VCaP (cell line): ENCODE results near the gene UBQLN4.

Experiments
- H3K27ac ChIP-seq: fragments of 450-650 bp; 2 replicates; pipeline ENCODE4 v1.5.1; 2017
- TF ChIP-seq, protein P1 (sequence below): fragments of 450-650 bp; conservative IDR thresholded peaks from 2 replicates; pipeline ENCODE4 v1.5.1; 2017; ENCODE audit warnings: mild to moderate bottlenecking, moderate library complexity

UBQLN4 gene

DNA sequence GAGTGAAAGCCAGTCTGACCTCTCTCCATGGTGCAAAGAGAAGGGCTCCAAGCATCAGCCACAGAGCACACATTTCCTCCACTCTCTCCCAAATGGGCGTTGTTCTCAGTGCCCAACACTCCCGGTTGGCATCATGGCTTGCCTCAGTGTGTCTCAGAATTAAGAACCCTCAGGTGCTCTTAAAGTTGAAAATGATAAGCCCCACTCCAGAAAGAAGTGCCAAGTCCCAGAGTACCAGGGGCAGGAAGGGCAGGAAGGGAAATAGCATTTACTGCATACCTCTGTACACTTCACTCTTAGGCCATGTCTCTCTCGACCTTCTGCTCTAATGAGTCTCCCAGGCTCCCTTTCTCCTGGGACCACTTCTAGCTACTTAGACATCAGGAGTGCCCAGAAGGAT lies 60.0 kb downstream of the UBQLN4 start:
- TF ChIP-seq, protein P1, sequence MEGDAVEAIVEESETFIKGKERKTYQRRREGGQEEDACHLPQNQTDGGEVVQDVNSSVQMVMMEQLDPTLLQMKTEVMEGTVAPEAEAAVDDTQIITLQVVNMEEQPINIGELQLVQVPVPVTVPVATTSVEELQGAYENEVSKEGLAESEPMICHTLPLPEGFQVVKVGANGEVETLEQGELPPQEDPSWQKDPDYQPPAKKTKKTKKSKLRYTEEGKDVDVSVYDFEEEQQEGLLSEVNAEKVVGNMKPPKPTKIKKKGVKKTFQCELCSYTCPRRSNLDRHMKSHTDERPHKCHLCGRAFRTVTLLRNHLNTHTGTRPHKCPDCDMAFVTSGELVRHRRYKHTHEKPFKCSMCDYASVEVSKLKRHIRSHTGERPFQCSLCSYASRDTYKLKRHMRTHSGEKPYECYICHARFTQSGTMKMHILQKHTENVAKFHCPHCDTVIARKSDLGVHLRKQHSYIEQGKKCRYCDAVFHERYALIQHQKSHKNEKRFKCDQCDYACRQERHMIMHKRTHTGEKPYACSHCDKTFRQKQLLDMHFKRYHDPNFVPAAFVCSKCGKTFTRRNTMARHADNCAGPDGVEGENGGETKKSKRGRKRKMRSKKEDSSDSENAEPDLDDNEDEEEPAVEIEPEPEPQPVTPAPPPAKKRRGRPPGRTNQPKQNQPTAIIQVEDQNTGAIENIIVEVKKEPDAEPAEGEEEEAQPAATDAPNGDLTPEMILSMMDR = no peak

DNA sequence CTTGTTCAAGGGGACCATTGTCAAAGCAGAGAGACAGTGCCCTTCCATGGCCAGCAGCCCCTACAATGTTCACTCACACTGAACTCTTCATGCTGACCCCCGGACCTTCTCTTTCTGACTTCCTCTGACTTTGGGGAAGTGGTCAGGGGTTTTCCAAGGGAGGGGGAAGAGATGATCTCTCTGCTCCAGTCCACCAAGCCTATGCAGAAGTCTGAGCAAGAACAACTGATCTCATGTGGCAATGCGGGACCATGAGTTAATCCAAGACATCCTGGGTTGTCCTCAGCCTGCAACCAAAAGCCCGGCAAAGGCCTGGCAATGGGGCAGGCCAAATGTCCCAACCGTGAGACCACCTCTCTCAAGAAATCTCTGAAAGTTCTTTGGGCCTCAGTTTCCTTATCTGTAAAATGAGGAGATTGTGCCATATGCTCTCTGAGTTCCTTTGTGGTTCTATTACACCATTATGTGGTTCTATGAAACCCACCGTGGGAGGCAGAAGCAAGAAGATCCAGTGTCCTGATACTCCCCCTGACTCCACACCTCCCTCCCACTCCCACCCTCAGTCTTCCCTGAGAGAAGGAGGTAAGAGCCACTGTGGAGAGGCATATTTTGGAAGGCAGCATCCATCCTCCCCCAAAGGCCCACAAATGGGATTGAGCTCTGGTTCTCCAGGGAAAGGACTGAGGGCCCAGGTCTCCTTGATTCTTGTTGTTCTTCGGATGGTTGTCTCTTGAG lies 63.4 kb downstream of the UBQLN4 start:
- TF ChIP-seq, protein P1 = no peak
- H3K27ac ChIP-seq = no peak overlapping the region

More for the DNA sequence above, 60.0 kb downstream of the UBQLN4 start:
- no peak overlapping the region for H3K27ac ChIP-seq

DNA sequence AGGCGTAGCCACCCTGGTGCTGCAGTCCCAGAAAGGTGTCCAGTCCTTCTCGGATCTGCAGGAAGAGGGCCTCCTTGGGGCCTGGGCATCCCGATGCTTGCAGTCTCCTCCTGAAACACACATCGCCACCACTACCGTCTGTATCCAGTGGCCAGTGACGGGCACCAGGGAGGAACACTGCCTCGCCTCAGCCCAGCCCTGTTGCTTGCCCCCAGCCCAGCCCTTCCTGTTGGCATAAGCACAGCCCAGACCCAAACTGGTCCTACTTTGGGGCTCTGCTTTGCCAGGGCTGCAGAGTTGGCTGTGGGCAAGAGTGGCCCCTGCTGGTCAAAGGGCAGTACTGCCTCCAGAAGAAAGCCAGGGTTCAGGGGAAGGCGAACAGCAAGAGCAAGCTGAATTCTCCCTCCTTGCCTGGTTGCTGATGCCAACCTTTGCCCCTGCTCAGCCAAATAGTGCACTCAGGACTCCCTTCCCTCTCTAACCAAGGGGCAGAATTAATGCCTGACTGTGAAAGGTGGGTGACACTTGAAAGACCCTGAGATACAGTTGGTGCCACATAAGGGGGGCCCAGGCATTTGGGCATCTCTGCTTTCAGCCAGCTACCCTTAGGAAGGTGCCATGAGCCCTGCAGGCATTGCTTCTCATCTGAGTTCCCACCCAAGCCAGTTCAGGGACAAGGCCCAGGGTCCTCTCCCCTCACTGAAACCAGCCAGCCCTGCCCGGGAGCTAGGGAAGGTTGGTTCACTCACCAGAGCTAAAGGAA lies 64.2 kb downstream of the UBQLN4 start:
- TF ChIP-seq, protein P1 = peak; percentile 96
- H3K27ac ChIP-seq = peak overlapping the region; percentile 39
